ENCODE measurements around the gene DOLK. TPM values are rescaled to one million over a fixed set of nuclear protein-coding genes. Genes with fewer than 3 reads are reported as not detected.

Gene DOLK
- polyA plus RNA-seq, 1 experiment = 47.0 TPM

- CTCF ChIA-PET = interaction anchor here (5.7 kb wide), 1 partner anchor 10 kb away, joined by 24 read pairs; no protein-coding TSS in a partner anchor
- no peak for DNase-seq (ENCODE audit: low read depth)
- Histone ChIP-seq H3K27me3 (ENCODE audit: control insufficient read depth, insufficient read depth, low read length) (no peaks in the 10 kb centered on the region), H3K36me3 (ENCODE audit: control insufficient read depth, insufficient read depth, low read length) (peaks cover 13% of the 10 kb centered on the region), H3K4me3 (ENCODE audit: low read depth, low read length) (no peak overlapping the region)
- POLR2A ChIA-PET = no interaction called here
- no peak for TF ChIP-seq CTCF (IDR thresholded peaks at IDR 0.05; ENCODE audit: insufficient read depth, low read depth, low read length)
Observed at GRCh38 chr9:128917151-128917849, 30.1 kb downstream of the DOLK start.

GRCh38 chr9:128916745-128917144 lies 30.7 kb downstream of the DOLK start:
- no peak for TF ChIP-seq CTCF (IDR thresholded peaks at IDR 0.05; ENCODE audit: insufficient read depth, low read depth, low read length)
- Histone ChIP-seq H3K27me3 (ENCODE audit: control insufficient read depth, insufficient read depth, low read length) (no peaks in the 10 kb centered on the region), H3K4me3 (ENCODE audit: low read depth, low read length) (no peak overlapping the region), H3K36me3 (ENCODE audit: control insufficient read depth, insufficient read depth, low read length) (peaks cover 13% of the 10 kb centered on the region)
- POLR2A ChIA-PET = no interaction called here
- DNase-seq (ENCODE audit: low read depth) = no peak
- CTCF ChIA-PET = interaction anchor here (0.9 to 5.7 kb wide), 2 partner anchors 10 to 53 kb away, joined by 3 to 24 read pairs; no protein-coding TSS in a partner anchor

GRCh38 chr9:128916204-128916603 lies 31.2 kb downstream of the DOLK start:
- no peak for TF ChIP-seq CTCF (IDR thresholded peaks at IDR 0.05; ENCODE audit: insufficient read depth, low read depth, low read length)
- H3K36me3 ChIP-seq (ENCODE audit: control insufficient read depth, insufficient read depth, low read length) = peaks cover 13% of the 10 kb centered on the region
- no peaks in the 10 kb centered on the region for H3K27me3 ChIP-seq (ENCODE audit: control insufficient read depth, insufficient read depth, low read length)
- H3K4me3 ChIP-seq (ENCODE audit: low read depth, low read length) = no peak overlapping the region
- CTCF ChIA-PET = interaction anchor here (0.9 to 5.7 kb wide), 2 partner anchors 11 to 52 kb away, joined by 3 to 24 read pairs; no protein-coding TSS in a partner anchor
- POLR2A ChIA-PET = no interaction called here
- no peak for DNase-seq (ENCODE audit: low read depth)

GRCh38 chr9:128913995-128914772 lies 33.2 kb downstream of the DOLK start:
- TF ChIP-seq CTCF (IDR thresholded peaks at IDR 0.05; ENCODE audit: insufficient read depth, low read depth, low read length) = no peak

More at GRCh38 chr9:128913995-128914772, 33.2 kb downstream of the DOLK start:
- no peak overlapping the region for H3K4me3 ChIP-seq (ENCODE audit: low read depth, low read length)
- ChIA-PET CTCF (interaction anchor here (5.7 kb wide), 1 partner anchor 13 kb away, joined by 24 read pairs; no protein-coding TSS in a partner anchor), POLR2A (no interaction called here)
- H3K36me3 ChIP-seq (ENCODE audit: control insufficient read depth, insufficient read depth, low read length) = peaks cover 21% of the 10 kb centered on the region
- H3K27me3 ChIP-seq (ENCODE audit: control insufficient read depth, insufficient read depth, low read length) = no peaks in the 10 kb centered on the region
- no peak for DNase-seq (ENCODE audit: low read depth)
